ENCODE measurements around the gene PPIL1. TPM values are rescaled to one million over a fixed set of nuclear protein-coding genes. Genes with fewer than 3 reads are reported as not detected.

Gene PPIL1
- total and polyA plus RNA-seq, 2 of the 13 experiments (the other 11 are each of a cell fraction or from before 2014, with no cell fraction given) = 74.2 to 144 TPM

GRCh38 chr6:36829919-36830544 lies 44.6 kb downstream of the PPIL1 start (continued):
- TF ChIP-seq ZNF512B (CRISPR knock-in tag; IDR thresholded peaks at IDR 0.05; ENCODE audit: borderline replicate concordance) = peak; percentile 79; the same call in 1 of the 2 replicates
- peak; percentile 98 for TF ChIP-seq HOXA3 (CRISPR knock-in tag; IDR thresholded peaks at IDR 0.05)
- TF ChIP-seq ERF (CRISPR knock-in tag; IDR thresholded peaks at IDR 0.05) = peak; percentile 91
- TF ChIP-seq DRAP1 (CRISPR knock-in tag; IDR thresholded peaks at IDR 0.05) = peak; percentile 72
- peak; percentile 82 for TF ChIP-seq JUN (CRISPR knock-in tag; IDR thresholded peaks at IDR 0.05)
- peak; percentile 81 for TF ChIP-seq FOXJ3 (CRISPR knock-in tag; IDR thresholded peaks at IDR 0.05; ENCODE audit: borderline replicate concordance)
- no peak; the same call in 1 of the 2 replicates for TF ChIP-seq KLF12 (CRISPR knock-in tag; IDR thresholded peaks at IDR 0.05; ENCODE audit: borderline replicate concordance)
- no peak; the same call in 1 of the 2 replicates for TF ChIP-seq ZNF430 (CRISPR knock-in tag; IDR thresholded peaks at IDR 0.05)
- no peak for TF ChIP-seq JUNB (CRISPR knock-in tag; IDR thresholded peaks at IDR 0.05; ENCODE audit: borderline replicate concordance)
- TF ChIP-seq ZNF101 (CRISPR knock-in tag; IDR thresholded peaks at IDR 0.05; ENCODE audit: borderline replicate concordance, low read depth) = no peak
- TF ChIP-seq YEATS4 (CRISPR knock-in tag; IDR thresholded peaks at IDR 0.05; ENCODE audit: borderline replicate concordance) = peak; percentile 68
- peak; percentile 69 for TF ChIP-seq HNF1B (CRISPR knock-in tag; IDR thresholded peaks at IDR 0.05)
- peak; percentile 97 for TF ChIP-seq RCOR2 (CRISPR knock-in tag; IDR thresholded peaks at IDR 0.05)
- TF ChIP-seq XBP1 (CRISPR knock-in tag; IDR thresholded peaks at IDR 0.05) = no peak
- peak; percentile 83 for TF ChIP-seq ZNF3 (CRISPR knock-in tag; IDR thresholded peaks at IDR 0.05)
- no peak for TF ChIP-seq ZNF790 (CRISPR knock-in tag; IDR thresholded peaks at IDR 0.05; ENCODE audit: borderline replicate concordance)
- TF ChIP-seq ZNF484 (CRISPR knock-in tag; IDR thresholded peaks at IDR 0.05; ENCODE audit: borderline replicate concordance, low read depth) = no peak
- TF ChIP-seq PAWR (CRISPR knock-in tag; IDR thresholded peaks at IDR 0.05; ENCODE audit: borderline replicate concordance) = no peak
- peak; percentile 41; the same call in 1 of the 2 replicates for TF ChIP-seq ZBTB3 (CRISPR knock-in tag; IDR thresholded peaks at IDR 0.05; ENCODE audit: borderline replicate concordance, low read depth)
- peak; percentile 37; the same call in 1 of the 2 replicates for TF ChIP-seq POLR2AphosphoS5 (IDR thresholded peaks at IDR 0.05; ENCODE audit: low read depth, low read length)
- TF ChIP-seq ZFAT (CRISPR knock-in tag; conservative IDR thresholded peaks at IDR 0.05) = no peak
- no peak for TF ChIP-seq U2AF1 (optimal IDR thresholded peaks at IDR 0.05; ENCODE audit: low read depth, low read length)
- TF ChIP-seq KAT2B (IDR thresholded peaks at IDR 0.05; ENCODE audit: borderline replicate concordance, low read depth, low read length) = no peak
- TF ChIP-seq KDM5B (CRISPR knock-in tag; IDR thresholded peaks at IDR 0.05; ENCODE audit: borderline replicate concordance) = peak; percentile 25; the same call in 1 of the 2 replicates
- peak; percentile 67 for TF ChIP-seq SP4 (CRISPR knock-in tag; IDR thresholded peaks at IDR 0.05)
- peak; percentile 92; the same call in 1 of the 2 replicates for TF ChIP-seq MIER3 (CRISPR knock-in tag; IDR thresholded peaks at IDR 0.05; ENCODE audit: borderline replicate concordance)
- TF ChIP-seq ZSCAN31 (CRISPR knock-in tag; IDR thresholded peaks at IDR 0.05; ENCODE audit: low read depth) = peak; percentile 20; the same call in 1 of the 2 replicates

All from HepG2 (cell line).